ENCODE results near the gene EQTN.
"Not testable (repeated sequence)": the region's sequence is repeated elsewhere in the genome, so short reads cannot be mapped to it uniquely, and the experiment has no call there.

Gene EQTN

DNA sequence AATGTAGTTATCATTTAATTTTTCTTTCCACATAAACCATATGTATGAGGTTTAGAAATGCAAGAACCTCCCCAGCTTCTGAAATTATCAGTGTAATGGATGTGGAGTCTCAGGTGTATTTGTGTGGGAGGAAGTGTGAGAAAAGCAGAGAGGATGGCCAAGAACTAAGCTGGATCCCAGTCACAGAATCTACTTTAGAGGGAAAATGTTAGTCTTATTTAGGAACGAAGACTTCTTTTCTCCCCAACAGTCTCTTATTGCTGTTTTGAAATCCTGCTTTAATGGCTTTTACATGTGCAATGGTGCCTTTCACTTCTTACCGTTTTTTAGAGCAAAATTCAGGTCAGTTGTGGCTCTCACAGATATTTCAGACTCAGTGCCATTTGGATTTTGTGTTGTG lies 3.0 kb downstream of the EQTN start:
- no peak for DNase-seq (ENCODE audit: low read depth)

DNA sequence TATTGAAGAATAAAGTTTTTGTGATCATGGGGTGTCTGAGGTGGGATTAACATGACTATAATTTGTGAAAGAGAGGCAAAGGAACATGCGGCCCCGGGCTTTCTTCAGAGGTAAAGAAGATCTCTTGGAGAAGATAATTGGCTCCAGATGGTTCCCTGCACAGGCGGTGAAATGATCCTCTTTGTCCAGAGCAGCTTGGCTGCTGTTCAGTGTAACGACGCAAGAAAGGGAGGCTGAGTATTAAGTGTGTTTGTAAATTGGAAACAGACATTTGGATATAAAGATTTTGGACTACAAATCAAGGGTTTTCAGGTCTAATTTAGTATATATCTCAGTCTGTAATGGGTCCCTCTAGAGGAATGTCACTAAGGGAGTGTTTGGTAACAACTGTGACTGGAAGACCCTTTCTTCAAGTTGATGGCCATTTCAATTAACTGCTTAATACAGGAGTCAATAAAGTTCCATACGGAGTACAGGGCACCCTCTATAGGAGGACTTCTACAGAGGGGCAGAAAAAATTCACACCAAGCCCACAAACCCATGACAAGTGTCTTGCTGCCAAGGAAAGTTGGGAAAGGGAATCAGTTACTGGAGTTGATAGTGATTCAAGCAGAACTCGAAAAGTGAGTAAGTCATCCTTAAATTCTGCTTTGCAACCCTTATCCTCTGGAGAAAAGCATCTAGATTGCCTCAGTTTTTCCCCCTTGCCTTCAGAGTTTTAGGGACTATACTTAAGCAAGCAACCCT lies 4.1 kb downstream of the EQTN start:
- DNase-seq (ENCODE audit: low read depth) = no peak

DNA sequence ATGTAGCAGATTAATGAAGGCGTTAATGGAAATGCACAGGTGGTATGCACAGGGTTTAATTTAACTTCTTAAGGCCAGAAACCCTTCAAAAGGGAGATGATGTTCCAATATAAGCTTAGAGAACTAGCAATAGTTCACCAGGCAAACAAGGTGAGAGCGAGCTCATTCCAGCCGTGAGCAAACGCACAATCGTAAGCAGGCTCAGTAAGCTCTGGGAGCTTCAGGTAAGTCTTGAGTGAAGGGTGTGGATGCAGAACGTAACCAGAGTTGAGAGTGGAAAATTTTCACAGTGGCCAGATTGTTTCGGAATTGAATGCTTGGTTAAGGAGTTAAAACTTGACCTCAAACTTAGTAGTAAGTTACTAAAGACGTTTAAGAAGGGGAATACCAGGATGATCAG lies 5.7 kb downstream of the EQTN start:
- no peak for DNase-seq (ENCODE audit: low read depth)

DNA sequence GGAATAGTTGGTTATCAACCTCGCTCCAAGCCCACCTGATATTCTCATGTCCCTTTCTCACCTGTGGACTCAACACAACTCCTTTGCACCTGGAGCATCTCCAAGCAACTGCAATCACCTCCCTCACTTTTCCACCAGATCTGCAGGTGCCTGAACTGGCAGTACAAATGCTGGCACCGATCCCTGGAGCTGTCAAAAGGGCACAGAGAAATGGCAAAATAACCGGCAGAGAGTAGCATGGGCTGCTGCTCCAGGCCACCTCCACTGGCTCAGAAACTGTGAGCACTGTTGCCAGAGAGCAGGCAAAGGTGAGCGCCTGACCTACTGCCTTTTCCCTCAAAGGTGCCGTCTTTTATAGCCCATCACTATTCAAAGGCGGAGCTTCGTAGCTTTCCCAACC lies 14.7 kb downstream of the EQTN start:
- no peak for DNase-seq (ENCODE audit: low read depth)

DNA sequence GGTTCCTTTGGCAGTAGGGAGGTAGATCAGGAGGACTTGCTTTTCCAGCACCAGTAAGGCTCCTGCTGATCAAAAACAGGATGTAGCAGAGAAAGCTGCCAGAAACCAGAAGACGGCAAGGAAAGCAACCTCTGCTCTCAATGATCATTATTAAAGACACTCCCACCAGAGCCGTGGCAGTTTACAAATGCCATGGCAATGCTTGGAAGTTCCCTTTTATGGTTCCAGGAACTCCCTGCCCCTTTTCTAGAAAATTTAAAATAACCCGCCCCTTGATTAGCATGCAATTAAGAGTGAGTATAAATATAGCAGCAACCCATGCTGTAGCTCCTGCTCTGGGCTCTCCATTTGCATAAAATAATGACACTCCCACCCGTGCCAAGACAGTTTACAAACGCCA lies 16.1 kb downstream of the EQTN start:
- DNase-seq (ENCODE audit: low read depth) = no peak

DNA sequence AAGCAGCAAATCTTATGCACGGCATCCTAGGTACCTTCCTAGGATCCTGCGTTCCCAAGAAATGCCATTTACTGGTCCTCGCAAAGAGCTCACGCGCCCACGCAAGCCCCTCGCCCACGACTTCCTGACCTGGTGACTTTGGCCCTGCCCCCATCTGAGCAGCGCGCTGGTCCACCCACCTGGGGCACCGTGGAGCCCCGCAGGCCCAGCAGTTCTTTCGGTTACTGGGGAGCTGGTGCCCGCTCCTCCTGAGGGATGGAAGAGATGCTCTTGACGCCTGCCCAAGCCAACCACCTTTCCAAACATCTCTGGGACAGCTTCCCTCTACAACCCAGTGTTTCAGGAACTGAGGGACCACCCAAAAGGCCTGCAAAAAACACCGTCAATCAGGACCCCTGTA lies 16.7 kb downstream of the EQTN start:
- no peak for DNase-seq (ENCODE audit: low read depth)

DNA sequence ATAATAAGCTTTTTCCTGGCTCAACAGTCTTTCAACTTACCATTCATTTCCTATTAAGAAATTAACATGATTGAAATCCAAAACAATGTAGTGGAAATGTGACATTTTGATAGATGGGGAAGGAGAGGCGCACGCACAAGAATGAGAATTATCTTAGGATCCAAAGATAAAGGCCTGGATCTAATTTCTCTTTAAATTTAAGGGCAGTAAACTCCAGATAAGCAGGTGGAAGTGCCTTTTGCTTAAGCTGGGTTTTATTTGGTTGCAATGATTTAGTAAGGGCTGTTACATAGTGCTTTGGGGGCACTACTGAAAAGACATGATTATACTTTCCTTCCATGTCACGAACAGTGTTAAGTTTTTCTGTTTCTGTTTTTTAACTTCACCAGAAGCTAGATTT lies 17.3 kb downstream of the EQTN start:
- DNase-seq (ENCODE audit: low read depth) = no peak

DNA sequence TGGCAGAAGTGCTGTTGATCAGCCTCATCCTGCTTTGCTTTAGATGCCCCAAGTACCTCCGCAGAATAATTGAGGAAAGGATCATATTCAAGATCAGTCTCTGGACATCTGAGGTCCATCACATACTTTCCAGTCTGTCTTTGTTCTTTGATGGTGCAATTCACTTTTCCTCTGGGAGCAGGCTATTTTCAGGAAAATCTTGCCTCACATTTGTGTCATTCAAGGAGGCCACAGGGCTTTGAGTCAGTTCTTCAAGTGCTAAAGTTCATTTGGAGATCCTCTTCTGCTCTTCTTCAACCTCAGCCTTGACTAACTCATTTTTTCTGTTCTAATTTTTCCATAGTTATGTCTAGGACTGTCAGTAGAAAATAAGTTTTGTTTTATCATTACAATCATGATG lies 18.6 kb downstream of the EQTN start:
- DNase-seq (ENCODE audit: low read depth) = no peak

DNA sequence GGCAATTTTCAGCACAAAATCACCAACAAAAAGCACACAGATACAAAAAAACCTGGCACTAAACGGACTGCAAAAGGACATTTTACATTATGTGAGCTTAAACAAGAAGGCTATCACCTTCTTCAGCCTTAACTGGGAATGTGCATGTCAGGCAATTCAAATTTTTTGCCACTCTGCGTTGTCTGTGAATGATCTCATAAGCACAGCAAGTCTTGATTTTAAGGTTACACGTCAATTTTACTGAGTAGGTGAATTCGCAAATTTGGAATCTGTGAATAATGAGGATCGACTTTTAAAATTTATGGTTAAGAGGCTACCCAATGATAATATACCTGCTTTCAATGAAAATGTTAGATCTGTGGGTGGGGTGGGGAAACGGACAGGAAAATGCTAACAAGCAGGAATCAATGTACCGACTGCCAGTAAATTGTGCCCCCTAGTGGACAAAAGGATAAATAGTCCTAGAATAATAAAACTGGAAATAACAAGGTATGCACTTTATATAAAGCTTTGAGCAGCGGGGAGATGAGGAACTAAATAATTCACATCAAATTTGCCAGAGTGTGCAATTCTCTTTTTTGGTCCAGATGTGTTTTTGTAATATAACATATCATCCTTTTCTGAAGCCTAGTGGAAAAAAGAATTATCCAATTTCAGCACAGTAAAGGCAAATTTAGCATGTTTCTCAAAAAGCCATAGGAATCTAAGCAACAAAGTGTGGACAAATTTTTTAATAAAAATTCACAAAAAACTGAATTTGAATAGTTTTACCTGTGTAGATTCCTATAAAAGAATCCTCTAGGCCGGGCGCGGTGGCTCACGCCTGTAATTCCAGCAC lies 20.5 kb downstream of the EQTN start:
- no peak for DNase-seq (ENCODE audit: low read depth)

DNA sequence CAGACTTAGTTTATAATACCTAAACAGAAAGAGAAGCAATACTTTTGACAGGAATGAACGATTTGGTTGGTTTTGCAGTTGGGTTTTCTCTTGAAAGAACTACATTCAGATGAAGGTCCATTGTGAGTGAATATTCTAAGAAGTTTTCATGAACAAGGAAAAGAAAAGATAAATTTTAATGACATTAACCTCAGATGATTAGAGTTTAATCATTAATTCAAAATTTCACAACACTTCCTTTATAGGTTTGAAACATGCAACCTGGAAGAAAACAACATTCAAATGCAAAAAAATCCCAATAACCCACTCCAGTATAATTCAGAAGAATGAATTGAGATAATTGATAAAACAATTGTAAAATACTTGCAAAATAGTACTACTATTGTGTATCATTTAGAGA lies 23.8 kb downstream of the EQTN start:
- DNase-seq (ENCODE audit: low read depth) = no peak

DNA sequence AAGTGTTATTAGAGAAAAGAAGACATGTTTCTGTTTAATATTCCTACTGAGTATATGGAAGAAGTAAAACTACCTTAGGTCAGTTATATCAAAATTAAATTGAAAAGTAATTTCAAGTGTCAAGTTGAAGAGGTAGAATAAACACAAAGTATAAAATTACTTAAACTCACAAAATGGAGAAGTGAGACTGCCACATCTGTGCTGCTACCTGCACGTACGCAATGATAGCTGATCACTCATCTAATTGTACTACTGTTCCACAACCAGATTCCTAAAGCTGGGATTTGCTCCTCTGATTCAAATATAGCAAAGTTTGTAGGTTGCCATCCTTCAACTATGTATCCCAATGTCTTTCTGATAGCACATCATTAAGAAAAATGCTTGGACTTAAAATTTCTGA lies 24.8 kb downstream of the EQTN start:
- DNase-seq (ENCODE audit: low read depth) = no peak

DNA sequence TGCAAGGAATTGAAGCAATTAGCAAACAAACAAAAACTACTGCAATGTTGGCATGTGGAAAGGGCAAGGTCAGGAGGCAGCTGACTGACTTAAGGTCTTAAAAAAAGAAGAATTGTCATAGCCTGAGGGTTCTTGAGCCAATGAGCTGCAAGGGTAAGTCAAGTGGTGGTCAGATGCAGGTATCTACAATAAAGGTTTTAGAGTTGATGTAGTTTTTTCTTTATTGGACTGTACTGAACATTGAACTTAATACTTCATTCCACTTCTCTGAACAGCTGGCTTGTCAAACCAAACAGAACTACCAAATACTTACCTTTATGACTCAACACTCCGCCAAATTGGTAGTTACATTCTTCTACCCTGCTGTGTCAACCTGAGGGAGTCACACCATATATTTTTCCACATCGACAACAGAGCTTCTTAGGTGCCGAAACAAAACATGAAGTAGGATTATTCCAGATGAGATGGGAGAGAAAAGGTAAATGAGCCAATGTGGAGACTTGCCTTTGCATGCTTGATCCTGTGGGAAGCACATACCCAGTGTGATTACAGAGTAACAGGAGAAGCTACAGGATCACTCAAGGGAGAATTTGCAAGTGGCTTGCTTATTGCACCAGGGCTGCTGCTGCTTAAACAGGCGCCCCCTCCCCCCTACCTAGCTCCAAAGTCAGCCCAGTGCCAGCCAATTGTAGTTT lies 35.3 kb downstream of the EQTN start:
- DNase-seq (ENCODE audit: low read depth) = no peak

DNA sequence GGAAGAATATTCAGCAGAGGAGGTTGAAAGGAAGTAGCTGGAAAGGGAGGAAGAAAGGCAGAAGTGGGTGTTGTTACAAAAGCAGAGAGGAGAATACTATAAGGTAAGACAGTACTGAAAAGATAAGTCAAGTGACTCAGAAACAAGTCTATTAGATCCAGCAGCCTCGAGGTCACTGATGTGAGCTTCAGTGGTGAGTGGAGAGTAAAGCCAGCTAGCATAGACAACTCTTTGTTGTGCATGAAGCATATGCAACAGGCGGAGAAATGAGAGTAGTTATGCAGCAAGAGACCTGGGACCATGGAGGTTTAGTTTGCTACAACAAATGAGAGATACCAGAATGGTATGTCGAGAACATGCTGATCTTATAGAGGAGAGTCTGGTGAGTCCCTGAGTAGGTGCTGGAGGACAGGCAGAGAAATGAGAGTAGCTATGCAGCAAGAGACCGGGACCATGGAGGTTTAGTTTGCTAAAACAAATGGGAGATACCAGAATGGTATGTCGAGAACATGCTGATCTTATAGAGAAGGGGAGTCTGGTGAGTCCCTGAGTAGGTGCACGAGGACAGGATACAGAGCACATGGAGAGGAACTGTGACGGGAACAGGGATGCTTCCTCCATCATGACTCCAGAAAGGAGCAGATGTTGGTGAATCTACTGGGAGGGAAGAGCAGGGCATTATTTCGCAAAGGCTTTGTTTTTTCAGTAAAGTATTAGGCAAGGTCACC lies 36.0 kb downstream of the EQTN start:
- no peak for DNase-seq (ENCODE audit: low read depth)

DNA sequence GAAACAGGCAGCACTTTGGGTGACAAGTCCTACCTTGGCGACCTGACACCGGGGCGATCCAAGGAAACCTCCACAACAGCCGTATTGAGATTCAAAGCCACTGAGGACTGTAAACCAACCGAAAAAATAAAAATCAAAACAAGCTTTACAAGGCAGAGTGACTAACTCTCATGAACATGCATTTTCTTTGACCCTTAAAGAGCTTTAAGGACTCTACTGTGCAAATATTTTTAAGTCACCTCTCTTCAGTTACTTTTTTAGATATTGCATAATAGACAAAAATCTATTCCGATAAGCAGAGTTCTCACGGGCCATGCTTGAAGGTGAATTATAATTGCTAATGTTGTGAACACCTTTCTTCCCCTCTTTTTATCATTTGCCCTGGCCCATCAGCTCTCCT lies 38.3 kb downstream of the EQTN start:
- DNase-seq (ENCODE audit: low read depth) = no peak

DNA sequence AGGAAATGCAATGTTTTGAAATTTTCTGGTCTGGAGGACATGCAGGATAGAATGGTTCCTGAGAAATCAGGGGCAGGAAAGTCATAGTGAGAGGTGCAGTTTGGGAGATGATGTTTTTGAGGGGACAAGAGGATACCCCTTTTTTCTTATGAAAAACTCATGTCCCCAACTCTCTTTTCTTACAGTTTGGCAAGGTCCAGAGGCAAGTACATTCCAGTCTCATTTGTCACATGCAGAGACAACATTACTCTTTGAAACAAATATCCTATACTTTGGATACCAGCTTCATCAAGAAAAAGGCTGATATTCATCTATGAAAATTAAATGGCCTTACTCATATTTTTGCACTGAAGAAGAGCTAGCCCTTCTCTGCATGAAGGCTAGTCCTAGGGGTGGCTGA lies 48.2 kb downstream of the EQTN start:
- no peak for DNase-seq (ENCODE audit: low read depth)

DNA sequence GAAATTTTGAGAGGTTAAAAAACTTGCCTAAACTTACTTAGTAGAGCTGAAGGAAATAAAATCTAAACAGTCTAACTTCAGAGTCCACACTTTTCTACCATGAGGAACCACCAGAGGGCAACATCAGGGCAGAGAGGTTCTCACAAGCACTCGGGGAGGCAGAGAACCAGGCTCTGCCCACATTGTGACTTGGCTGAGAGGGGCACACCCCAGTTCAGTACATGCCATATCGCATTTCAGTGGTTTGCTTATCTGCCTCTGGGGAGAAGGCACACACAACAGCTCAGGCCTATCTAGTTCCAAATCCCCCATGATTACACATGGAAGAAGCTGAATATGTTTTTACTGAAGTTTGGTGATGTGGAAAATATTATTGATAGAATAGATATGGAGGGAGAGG lies 49.2 kb downstream of the EQTN start:
- no peak for DNase-seq (ENCODE audit: low read depth)

DNA sequence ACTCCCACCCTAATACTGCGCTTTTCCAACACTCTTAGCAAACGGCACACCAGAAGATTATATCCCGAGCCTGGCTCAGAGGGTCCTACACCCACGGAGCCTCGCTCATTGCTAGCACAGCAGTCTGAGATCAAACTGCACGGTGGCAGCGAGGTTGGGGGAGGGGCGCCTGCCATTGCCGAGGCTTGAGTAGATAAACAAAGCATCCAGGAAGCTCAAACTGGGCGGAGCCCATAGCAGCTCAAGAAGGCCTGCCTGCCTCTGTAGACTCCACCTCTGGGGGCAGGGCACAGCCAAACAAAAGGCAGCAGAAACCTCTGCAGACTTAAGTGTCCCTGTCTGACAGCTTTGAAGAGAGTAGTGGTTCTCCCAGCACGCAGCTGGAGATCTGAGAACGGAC lies 57.3 kb downstream of the EQTN start:
- not testable (repeated sequence) for DNase-seq (ENCODE audit: low read depth)

All from T follicular helper cell (primary cell).